Right ventricle myocardium superior (tissue), 1 donor: Measurements from ENCODE around the gene SLC2A9. TPM values are rescaled to one million over a fixed set of nuclear protein-coding genes. Genes with fewer than 3 reads are reported as not detected.
"Not testable (repeated sequence)": the region's sequence is repeated elsewhere in the genome, so short reads cannot be mapped to it uniquely, and the experiment has no call there.

ENCODE experiments used
- ATAC-seq: fragments of 200-7000 bp; cut with Tn5 transposase; one replicate; pipeline ENCODE4 v1.9.1; 2020; ENCODE audit warnings: mild to moderate bottlenecking; ENCODE audit not compliant: poor library complexity
- DNase-seq: peaks from one replicate; pipeline ENCODE4 v3.0.0-alpha.2; 2020
- intact Hi-C: fragments of 100-400 bp; cut with DNase I; formaldehyde crosslinking; loops from one replicate; pipeline ENCODE4 v1.11.2; 2022
- total RNA-seq: library from RNA; stranded (reverse); fragmentation: NEBNext Ultra II Directional; extraction: Animal tissue kit (Norgen Biotek cat#: 25700); gene quantifications from one replicate; pipeline ENCODE4 v1.2.1, GENCODE V29; 2021
- donor health status: DM: no; HTN: yes; CAD: no; lungs with severe emphysema.

SLC2A9 gene
- total RNA-seq, 1 donor from 2014 or later: 8.8 TPM

GRCh38 chr4:9981899-9982298, 39.4 kb downstream of the SLC2A9 start:
- ATAC-seq, DNase-seq, intact Hi-C loops: not testable (repeated sequence)

- no peak for ATAC-seq
- no peak for DNase-seq
- intact Hi-C loops: no loop called here
Observed at GRCh38 chr4:9980898-9981297, 40.4 kb downstream of the SLC2A9 start.

- DNase-seq: no peak
- no peak for ATAC-seq
- intact Hi-C loops: no loop called here
Observed at GRCh38 chr4:9979101-9979701, 42.1 kb downstream of the SLC2A9 start.

- no peak for ATAC-seq
- intact Hi-C loops: no loop called here
- no peak for DNase-seq
Observed at GRCh38 chr4:9977518-9978031, 43.7 kb downstream of the SLC2A9 start.

GRCh38 chr4:9976781-9977180, 44.5 kb downstream of the SLC2A9 start:
- DNase-seq (no peak), ATAC-seq (no peak)
- intact Hi-C loops: no loop called here

GRCh38 chr4:9976293-9976692, 45.0 kb downstream of the SLC2A9 start:
- DNase-seq: no peak
- intact Hi-C loops: no loop called here
- ATAC-seq: no peak

- DNase-seq: no peak
- ATAC-seq: no peak
- intact Hi-C loops: no loop called here
Observed at GRCh38 chr4:9971711-9972110, 49.6 kb downstream of the SLC2A9 start.

GRCh38 chr4:9970399-9971011, 50.8 kb downstream of the SLC2A9 start:
- ATAC-seq: no peak
- intact Hi-C loops: no loop called here
- no peak for DNase-seq

GRCh38 chr4:9969526-9970398, 51.5 kb downstream of the SLC2A9 start:
- intact Hi-C loops: no loop called here
- ATAC-seq (no peak), DNase-seq (no peak)

- ATAC-seq (no peak), DNase-seq (no peak)
- intact Hi-C loops: no loop called here
Observed at GRCh38 chr4:9968472-9968871, 52.8 kb downstream of the SLC2A9 start.

- no peak for ATAC-seq
- intact Hi-C loops: no loop called here
- DNase-seq: no peak
Observed at GRCh38 chr4:9964879-9965278, 56.4 kb downstream of the SLC2A9 start.

- intact Hi-C loops: no loop called here
- DNase-seq: no peak
- no peak for ATAC-seq
Observed at GRCh38 chr4:9963328-9963727, 58.0 kb downstream of the SLC2A9 start.

GRCh38 chr4:9962611-9963314, 58.5 kb downstream of the SLC2A9 start:
- intact Hi-C loops: no loop called here
- no peak for DNase-seq
- no peak for ATAC-seq

- intact Hi-C loops: no loop called here
Observed at GRCh38 chr4:9954468-9954867, 66.8 kb downstream of the SLC2A9 start.

GRCh38 chr4:9953089-9953488, 68.2 kb downstream of the SLC2A9 start:
- ATAC-seq: no peak
- DNase-seq: no peak
- intact Hi-C loops: no loop called here

More at GRCh38 chr4:9954468-9954867, 66.8 kb downstream of the SLC2A9 start:
- DNase-seq (no peak), ATAC-seq (no peak)

GRCh38 chr4:9952415-9952950, 68.8 kb downstream of the SLC2A9 start:
- DNase-seq: no peak
- no peak for ATAC-seq
- intact Hi-C loops: no loop called here

GRCh38 chr4:9949573-9949972, 71.7 kb downstream of the SLC2A9 start:
- intact Hi-C loops: no loop called here
- ATAC-seq (no peak), DNase-seq (no peak)

GRCh38 chr4:9947168-9948062, 73.9 kb downstream of the SLC2A9 start:
- intact Hi-C loops: no loop called here
- peak; percentile 87 for ATAC-seq
- DNase-seq: no peak
